Effector memory CD4-positive, alpha-beta T cell (primary cell): Measurements from ENCODE around the gene ZBTB45.
A peak's percentile ranks its signal among the peaks of the same experiment; 100 is the strongest.

Source experiments
- DNase-seq, 3 donors: peaks; one replicate each; pipeline ENCODE4 v3.0.0-alpha.2; 2020
- H3K27ac ChIP-seq: 2 replicates; pipeline ENCODE4 v1.7.0; 2013; ENCODE audit warnings: mild to moderate bottlenecking, low read length, moderate library complexity; ENCODE audit not compliant: insufficient read depth, poor library complexity, severe bottlenecking
- H3K27me3 ChIP-seq: replicated peaks from 2 replicates; pipeline ENCODE4 v1.7.0; 2013; ENCODE audit warnings: mild to moderate bottlenecking, low read length; ENCODE audit not compliant: insufficient read depth, control insufficient read depth, poor library complexity, severe bottlenecking
- H3K36me3 ChIP-seq: 2 replicates; pipeline ENCODE4 v1.7.0; 2013; ENCODE audit warnings: mild to moderate bottlenecking, low read length, moderate library complexity; ENCODE audit not compliant: control insufficient read depth, insufficient read depth
- H3K4me1 ChIP-seq: 2 replicates; pipeline ENCODE4 v1.7.0; 2013; ENCODE audit warnings: low read length, mild to moderate bottlenecking; ENCODE audit not compliant: control insufficient read depth, insufficient read depth, poor library complexity, severe bottlenecking
- H3K4me3 ChIP-seq: 2 replicates; pipeline ENCODE4 v1.7.0; 2013; ENCODE audit warnings: low read length, low read depth, mild to moderate bottlenecking; ENCODE audit not compliant: insufficient read depth, poor library complexity, severe bottlenecking
- H3K9me3 ChIP-seq: 2 replicates; pipeline ENCODE4 v1.7.0; 2013; ENCODE audit warnings: mild to moderate bottlenecking, low read length, moderate library complexity; ENCODE audit not compliant: control insufficient read depth

The ZBTB45 gene

DNA sequence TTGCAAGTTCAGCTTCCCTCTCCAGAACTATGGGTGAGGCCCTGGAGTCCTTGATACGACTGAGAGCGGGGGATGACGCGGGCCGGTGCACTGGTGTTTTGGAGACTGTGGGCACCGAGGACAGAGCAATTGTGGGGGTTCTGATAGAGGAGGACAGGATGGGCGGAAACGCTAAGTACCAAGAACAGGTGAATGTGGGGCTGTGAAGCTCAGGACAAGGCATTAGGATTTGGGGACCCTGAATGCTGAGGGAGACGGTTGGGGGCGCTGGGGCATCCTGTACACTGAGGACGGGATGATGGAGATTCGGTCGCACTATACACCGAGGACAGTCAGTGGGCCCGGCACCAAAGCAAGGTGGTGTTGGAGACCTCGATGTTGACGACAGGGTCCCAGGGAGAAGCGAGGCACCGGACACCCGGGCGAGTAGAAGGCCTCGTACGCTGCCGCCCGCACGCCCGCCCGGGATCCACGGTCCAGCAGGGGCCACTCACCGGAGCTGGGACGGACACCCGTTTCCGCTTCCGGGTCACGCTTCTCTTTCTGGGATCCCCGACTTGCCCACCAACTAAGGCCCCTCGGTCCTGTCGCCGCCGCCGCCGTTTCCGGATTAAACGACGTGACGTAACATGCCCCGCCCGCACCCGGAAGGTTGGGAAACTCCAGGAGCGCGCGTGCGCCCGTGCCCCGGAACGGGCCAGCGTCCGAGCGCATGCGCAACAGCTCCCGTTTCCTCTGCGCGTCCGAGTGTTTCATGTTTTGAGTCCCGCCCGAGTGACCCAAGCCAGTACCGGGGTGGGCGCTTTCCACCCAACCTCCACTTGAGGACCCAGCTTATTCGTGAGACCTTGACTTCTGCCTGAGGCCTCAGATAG, 35.1 kb upstream of the ZBTB45 start, which contains the start of gene CHMP2A:
Gene CHMP2A (minus strand): TSS at position 612 of the 875 bp plus-strand sequence. CDS start 893 bp downstream, outside the sequence.
- peak; percentile 95 to 98 (median 97) for DNase-seq
- H3K36me3 ChIP-seq, result peaks cover 32% of the 10 kb centered on the region
- H3K27ac ChIP-seq, result peak within 1 kb of the TSS; percentile 96

GRCh38 chr19:58553799-58554493, 34.3 kb upstream of the ZBTB45 start:
- no peak for DNase-seq
- H3K36me3 ChIP-seq, result peaks cover 40% of the 10 kb centered on the region
- H3K27ac ChIP-seq, result peak overlapping the region; percentile 96
- no peaks in the 10 kb centered on the region for H3K9me3 ChIP-seq
- no peaks in the 10 kb centered on the region for H3K27me3 ChIP-seq
- H3K4me1 ChIP-seq, result peaks cover 35% of the 10 kb centered on the region
- peak overlapping the region; percentile 61 for H3K4me3 ChIP-seq

More for the DNA sequence above, 35.1 kb upstream of the ZBTB45 start, which contains the start of gene CHMP2A:
- H3K4me1 ChIP-seq, result peaks cover 38% of the 10 kb centered on the region
- no peaks in the 10 kb centered on the region for H3K27me3 ChIP-seq
- H3K4me3 ChIP-seq, result peak within 1 kb of the TSS; percentile 61
- H3K9me3 ChIP-seq, result no peaks in the 10 kb centered on the region

DNA sequence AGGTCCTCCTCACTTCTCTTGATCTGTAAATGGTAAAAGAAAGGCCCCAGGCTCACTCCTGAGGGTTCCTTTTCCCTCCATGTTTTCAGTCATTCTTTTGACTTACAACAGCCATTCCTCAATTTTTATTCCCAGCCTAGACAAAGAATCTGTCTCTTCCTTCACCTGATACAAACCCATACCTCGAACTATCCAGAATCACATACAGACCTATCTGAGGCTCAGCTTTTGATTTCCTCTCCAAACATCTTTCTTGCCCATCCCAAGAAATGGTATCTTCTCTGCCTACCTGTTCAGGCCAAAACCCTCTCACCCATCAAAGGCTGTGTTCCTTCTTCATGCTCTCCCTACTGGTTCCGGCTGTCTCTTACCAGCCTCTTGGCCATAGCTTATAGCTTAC, 33.0 kb upstream of the ZBTB45 start:
- DNase-seq, result no peak
- Histone ChIP-seq H3K4me3 (no peak overlapping the region), H3K9me3 (no peaks in the 10 kb centered on the region), H3K27me3 (no peaks in the 10 kb centered on the region), H3K27ac (no peak overlapping the region), H3K36me3 (peaks cover 53% of the 10 kb centered on the region), H3K4me1 (peaks cover 35% of the 10 kb centered on the region)

GRCh38 chr19:58551577-58552471, 32.2 kb upstream of the ZBTB45 start:
- Histone ChIP-seq H3K4me3 (no peak overlapping the region), H3K4me1 (peaks cover 33% of the 10 kb centered on the region), H3K9me3 (no peaks in the 10 kb centered on the region), H3K36me3 (peaks cover 57% of the 10 kb centered on the region), H3K27ac (no peak overlapping the region), H3K27me3 (no peaks in the 10 kb centered on the region)
- no peak for DNase-seq

GRCh38 chr19:58551123-58551497, 31.5 kb upstream of the ZBTB45 start:
- Histone ChIP-seq H3K36me3 (peaks cover 49% of the 10 kb centered on the region), H3K27me3 (no peaks in the 10 kb centered on the region), H3K9me3 (no peaks in the 10 kb centered on the region), H3K4me3 (no peak overlapping the region), H3K27ac (no peak overlapping the region), H3K4me1 (peaks cover 33% of the 10 kb centered on the region)
- no peak for DNase-seq

- Histone ChIP-seq H3K27ac (no peak overlapping the region), H3K9me3 (no peaks in the 10 kb centered on the region)
Measured at GRCh38 chr19:58550362-58551122, 30.9 kb upstream of the ZBTB45 start.

GRCh38 chr19:58549664-58550361, 30.2 kb upstream of the ZBTB45 start:
- H3K27me3 ChIP-seq, result no peaks in the 10 kb centered on the region
- H3K4me3 ChIP-seq, result no peak overlapping the region
- H3K9me3 ChIP-seq, result no peaks in the 10 kb centered on the region
- H3K4me1 ChIP-seq, result peaks cover 36% of the 10 kb centered on the region
- no peak overlapping the region for H3K27ac ChIP-seq
- H3K36me3 ChIP-seq, result peaks cover 49% of the 10 kb centered on the region
- no peak for DNase-seq

More at GRCh38 chr19:58550362-58551122, 30.9 kb upstream of the ZBTB45 start:
- DNase-seq, result no peak
- Histone ChIP-seq H3K36me3 (peaks cover 49% of the 10 kb centered on the region), H3K27me3 (no peaks in the 10 kb centered on the region), H3K4me1 (peaks cover 36% of the 10 kb centered on the region), H3K4me3 (no peak overlapping the region)

GRCh38 chr19:58548859-58549663, 29.5 kb upstream of the ZBTB45 start:
- DNase-seq, result no peak
- no peak overlapping the region for H3K27ac ChIP-seq
- H3K9me3 ChIP-seq, result no peaks in the 10 kb centered on the region
- peaks cover 49% of the 10 kb centered on the region for H3K36me3 ChIP-seq
- no peaks in the 10 kb centered on the region for H3K27me3 ChIP-seq
- no peak overlapping the region for H3K4me3 ChIP-seq
- H3K4me1 ChIP-seq, result peaks cover 30% of the 10 kb centered on the region
